ENCODE results near the gene RABGGTA.

RABGGTA gene

DNA sequence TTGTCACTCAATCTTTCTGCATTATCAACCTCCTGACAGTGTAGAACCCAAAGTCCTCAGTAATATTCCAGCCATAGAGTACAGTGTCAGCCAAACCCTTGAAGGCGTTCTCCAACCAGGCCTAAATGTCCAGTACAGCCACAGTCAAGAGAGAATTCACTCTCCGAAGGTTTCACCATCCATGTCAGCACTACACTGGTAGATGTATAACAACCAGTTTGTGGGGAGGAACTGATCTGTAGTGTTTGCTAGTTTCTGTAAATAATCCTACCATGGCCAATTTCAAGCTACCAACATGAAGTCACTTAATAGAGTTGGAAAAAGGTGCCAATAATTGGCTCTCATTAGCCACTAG, 55.1 kb downstream of the RABGGTA start:
- DNase-seq (ENCODE audit: low read depth), result no peak

All from activated T-cell treated with anti-CD3 and anti-CD28 coated beads for 24 hours (primary cell).